Measurements from ENCODE around the gene EPS8L3. TPM values are rescaled to one million over a fixed set of nuclear protein-coding genes. Genes with fewer than 3 reads are reported as not detected.
A peak's percentile ranks its signal among the peaks of the same experiment; 100 is the strongest.

EPS8L3 gene
- total RNA-seq, 2 experiments from 2014 or later: not detected

DNA sequence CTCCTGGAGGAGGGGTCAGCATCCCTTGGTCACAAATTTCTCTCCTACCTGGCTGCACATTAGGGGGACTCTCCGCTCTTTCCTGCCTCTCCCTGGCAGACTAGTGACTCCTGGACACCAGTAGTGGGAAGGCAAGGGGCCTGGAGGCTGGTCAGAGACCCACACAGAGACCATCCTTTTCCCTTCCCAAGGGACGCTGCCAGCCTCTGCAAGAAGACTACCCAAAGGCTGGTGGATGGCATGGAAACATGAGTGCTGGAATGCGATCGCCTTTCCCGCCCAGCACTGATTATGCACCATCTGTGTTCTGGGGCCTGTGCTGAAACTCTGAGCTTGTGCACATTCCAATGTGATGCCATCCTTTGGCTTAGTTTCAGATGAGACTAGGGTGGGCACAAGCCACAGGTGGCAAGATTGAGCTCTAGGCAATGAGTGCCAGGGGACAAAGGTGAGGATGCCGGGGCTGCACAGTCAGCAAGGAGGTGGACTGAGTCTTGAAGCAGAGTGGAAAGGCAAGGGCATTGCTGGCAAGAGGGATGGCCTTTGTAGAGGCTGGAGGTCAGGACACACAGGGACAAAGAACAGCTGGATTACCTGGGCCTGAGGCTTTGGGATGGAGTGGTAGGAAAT is 12.6 kb upstream of the EPS8L3 start:
- no peaks in the 10 kb centered on the region for H3K27me3 Mint-ChIP-seq
- peak overlapping the region; percentile 57 for H3K27ac Mint-ChIP-seq
- intact Hi-C loops (cut with micrococcal nuclease): loop anchor here (5.0 kb wide), 1 partner anchor 136 kb away; the partner anchor contains the start of gene CSF1
- peaks cover 4% of the 10 kb centered on the region for H3K4me1 Mint-ChIP-seq (ENCODE audit: low read depth)
- ChIA-PET POLR2A (interaction anchor here (0.9 to 2.3 kb wide), 4 partner anchors 135 to 228 kb away, joined by 3 to 14 read pairs (median 4); partner anchors contain the start of genes AHCYL1 and GNAI3), CTCF (interaction anchor here (0.7 to 17.8 kb wide), 40 partner anchors 9 to 329 kb away, joined by 3 to 723 read pairs (median 5); partner anchors contain the start of genes AHCYL1 and CSF1)
- H3K4me3 Mint-ChIP-seq: no peak overlapping the region
- DNase-seq: no peak
- H3K36me3 Mint-ChIP-seq: no peaks in the 10 kb centered on the region
- H3K9me3 Mint-ChIP-seq: peaks cover 9% of the 10 kb centered on the region

DNA sequence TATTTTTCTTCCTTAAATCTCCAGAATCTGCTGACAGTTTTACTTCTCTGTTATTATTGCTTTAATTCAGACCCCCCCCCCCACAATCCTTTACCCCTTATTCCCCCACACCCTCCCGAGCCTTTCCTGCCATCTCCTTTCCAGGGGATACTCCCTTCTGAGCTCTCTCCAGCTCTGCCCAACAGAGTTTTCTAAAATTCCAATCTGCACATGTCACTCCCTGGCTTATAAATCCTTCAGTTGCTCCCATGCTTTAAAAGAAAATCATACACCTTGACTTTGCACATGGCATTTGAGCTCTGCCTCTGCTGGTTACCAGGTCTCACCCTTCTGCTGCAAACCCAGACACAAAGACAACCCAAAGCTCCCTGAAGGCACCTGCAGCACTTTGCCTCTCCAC is 11.7 kb upstream of the EPS8L3 start:
- CTCF ChIA-PET: interaction anchor here (0.7 to 17.8 kb wide), 14 partner anchors 11 to 277 kb away, joined by 3 to 723 read pairs (median 8); partner anchors contain the start of genes AHCYL1, CSF1 and GNAI3
- DNase-seq: no peak
- H3K27ac Mint-ChIP-seq: no peak overlapping the region
- POLR2A ChIA-PET: no interaction called here
- intact Hi-C loops (cut with micrococcal nuclease): loop anchor here (5.0 kb wide), 1 partner anchor 137 kb away; the partner anchor contains the start of gene CSF1
- peaks cover 4% of the 10 kb centered on the region for H3K4me1 Mint-ChIP-seq (ENCODE audit: low read depth)
- H3K4me3 Mint-ChIP-seq: no peak overlapping the region
- no peaks in the 10 kb centered on the region for H3K9me3 Mint-ChIP-seq
- H3K36me3 Mint-ChIP-seq: no peaks in the 10 kb centered on the region
- H3K27me3 Mint-ChIP-seq: no peaks in the 10 kb centered on the region

DNA sequence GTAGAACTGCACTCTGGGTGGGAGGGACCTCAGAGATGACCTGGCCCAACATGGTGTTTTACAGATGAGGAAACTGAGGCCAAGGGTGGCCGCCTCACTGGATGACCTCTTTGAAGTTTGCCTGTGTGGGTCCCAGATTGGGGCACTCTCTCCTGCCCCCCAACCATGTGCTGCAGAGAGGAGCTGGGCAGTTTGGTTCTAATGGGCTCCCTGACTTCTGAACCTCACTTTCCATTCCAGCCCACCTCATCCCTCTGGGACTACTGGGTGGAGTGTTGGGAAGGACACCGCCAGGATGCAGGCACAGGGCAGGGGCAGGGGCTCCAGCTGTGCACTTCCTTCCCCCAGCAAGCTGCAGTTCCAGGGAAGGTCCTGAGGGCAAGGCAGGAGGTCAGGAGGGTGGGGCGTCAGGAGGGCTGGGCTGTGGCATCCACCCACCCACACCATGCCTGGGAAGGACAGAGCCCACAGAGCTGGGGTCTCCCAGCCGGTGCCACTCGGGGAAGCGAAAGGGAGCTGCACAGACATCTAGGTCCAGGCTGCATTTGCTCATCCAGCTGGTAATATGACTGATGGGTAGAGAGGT is 10.3 kb upstream of the EPS8L3 start:
- POLR2A ChIA-PET: interaction anchor here (1.1 to 1.2 kb wide), 2 partner anchors 210 to 228 kb away, joined by 3 read pairs; no protein-coding TSS in a partner anchor

DNA sequence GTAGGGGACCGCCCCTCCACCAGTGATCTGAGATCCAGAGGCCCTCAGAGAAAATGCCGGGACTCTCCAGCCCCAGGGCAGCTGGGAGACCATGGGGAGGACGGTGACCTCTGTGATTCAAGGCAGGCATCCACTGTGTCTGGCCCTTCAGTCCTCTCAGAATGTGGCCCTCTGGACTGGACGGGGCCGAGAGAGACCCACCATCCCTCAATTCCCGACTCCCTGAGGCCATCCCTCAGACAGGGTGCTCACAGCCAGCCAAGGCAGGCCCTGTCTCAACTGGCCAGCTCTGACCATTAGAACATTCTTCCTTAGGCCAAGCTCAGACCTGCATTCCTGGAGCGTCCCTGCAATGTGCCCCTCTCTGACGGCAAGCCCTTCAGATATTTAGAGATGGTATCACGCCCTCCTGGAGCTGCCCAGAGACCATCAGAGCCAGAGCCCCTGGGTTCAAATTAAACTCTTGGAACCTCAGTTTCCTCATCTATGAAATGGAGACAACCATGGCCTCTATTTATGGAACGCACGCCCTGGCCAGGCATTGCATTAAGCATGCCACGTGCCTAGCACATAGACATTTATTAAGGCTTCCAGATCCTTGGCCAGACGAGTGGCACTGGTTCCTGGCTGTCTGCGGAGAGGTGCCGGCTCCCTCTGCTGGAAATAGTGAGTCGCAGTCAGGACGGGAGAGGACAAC is 9.6 kb upstream of the EPS8L3 start:
- Mint-ChIP-seq H3K4me3 (no peak overlapping the region), H3K27ac (no peak overlapping the region), H3K27me3 (no peaks in the 10 kb centered on the region), H3K4me1 (ENCODE audit: low read depth) (peaks cover 4% of the 10 kb centered on the region), H3K9me3 (no peaks in the 10 kb centered on the region), H3K36me3 (no peaks in the 10 kb centered on the region)
- ChIA-PET CTCF (interaction anchor here (0.7 to 17.8 kb wide), 23 partner anchors 8 to 261 kb away, joined by 3 to 723 read pairs (median 4); partner anchors contain the start of genes AHCYL1, GNAI3, GSTM4 and STRIP1), POLR2A (no interaction called here)
- DNase-seq: peak; percentile 83
- intact Hi-C loops (cut with micrococcal nuclease): loop anchor here (1.0 kb wide), 2 partner anchors 130 to 227 kb away; no protein-coding TSS in a partner anchor

More for the DNA sequence above, 10.3 kb upstream of the EPS8L3 start:
- Mint-ChIP-seq H3K4me1 (ENCODE audit: low read depth) (peaks cover 4% of the 10 kb centered on the region), H3K4me3 (no peak overlapping the region), H3K27me3 (no peaks in the 10 kb centered on the region), H3K27ac (no peak overlapping the region), H3K36me3 (no peaks in the 10 kb centered on the region), H3K9me3 (no peaks in the 10 kb centered on the region)
- DNase-seq: no peak
- intact Hi-C loops (cut with micrococcal nuclease): loop anchor here (1.0 kb wide), 2 partner anchors 131 to 228 kb away; no protein-coding TSS in a partner anchor
- CTCF ChIA-PET: interaction anchor here (0.7 to 17.8 kb wide), 32 partner anchors 10 to 536 kb away, joined by 3 to 723 read pairs (median 4); partner anchors contain the start of genes AHCYL1, EPS8L3, GNAI3 and GSTM4

DNA sequence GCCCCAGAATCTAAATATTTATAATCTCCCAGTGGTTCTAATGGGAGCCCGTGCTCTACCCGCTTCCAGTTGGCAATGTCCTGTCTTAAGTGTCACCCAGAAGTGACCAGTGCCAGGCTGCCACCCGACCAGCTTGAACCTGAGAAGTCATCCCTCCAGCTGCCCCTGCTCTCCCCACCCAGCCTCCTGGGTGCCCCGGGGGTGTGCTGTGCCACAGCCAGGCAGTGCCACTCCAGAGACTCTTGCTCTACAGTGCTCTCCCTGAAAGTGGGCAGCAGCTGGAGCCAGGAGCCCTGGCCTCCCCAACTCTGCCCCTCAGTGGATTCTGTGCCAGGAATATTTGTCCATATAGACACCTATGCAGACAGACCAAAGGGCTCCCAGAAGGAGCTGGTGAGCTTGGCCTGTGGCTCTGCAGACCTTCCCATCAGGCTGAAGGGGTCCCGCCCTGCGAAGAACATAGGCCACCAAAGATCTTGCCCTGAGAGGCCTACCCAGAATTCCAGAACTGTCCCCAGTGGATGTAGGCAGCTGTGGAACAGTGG is 9.0 kb upstream of the EPS8L3 start:
- POLR2A ChIA-PET: no interaction called here
- H3K27ac Mint-ChIP-seq: no peak overlapping the region

DNA sequence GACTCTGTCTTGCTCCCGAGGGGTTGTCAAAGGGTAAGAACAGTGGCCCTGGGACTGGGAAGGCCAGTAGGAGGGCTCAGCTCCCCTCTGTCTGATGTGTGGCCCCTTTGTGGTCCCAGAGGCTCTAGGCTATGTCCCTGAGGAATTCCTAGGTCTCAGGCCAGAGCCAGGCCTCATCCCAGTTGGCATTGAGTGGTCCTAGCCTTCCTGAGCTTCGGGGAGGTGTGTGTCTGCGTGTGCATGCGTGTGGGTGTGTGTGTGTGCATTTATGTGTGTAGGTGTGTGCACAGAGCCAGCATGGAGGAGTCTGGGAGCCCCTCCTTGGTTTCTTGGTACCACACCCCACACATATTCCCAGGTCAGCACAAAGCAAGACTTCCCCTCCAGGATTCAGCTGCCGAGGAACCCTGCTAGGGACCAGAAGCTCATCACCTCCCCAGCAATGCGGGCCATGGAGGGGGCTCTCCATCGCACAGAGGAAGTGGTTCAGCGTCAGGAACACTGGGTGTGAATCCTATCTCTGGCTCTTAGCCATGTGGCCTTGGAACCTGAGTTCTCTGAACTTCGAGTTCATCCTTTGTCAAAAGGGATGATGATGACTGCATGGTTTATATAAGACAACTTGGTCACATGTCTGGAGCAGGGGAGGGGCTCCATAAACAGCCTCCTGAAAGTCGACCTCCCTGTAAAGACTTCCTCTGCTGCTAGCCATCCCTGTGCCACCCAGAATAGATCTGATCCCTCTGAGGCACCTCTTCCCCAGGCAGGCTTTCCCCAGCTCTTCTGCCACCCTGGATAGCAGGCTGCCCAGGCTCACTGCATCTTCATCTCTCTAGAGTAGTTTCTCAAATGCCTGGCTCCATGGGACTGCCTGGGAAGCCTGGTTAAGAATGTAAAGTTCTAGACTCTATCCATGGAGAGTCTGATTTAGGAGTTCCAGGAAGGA is 8.3 kb upstream of the EPS8L3 start:
- intact Hi-C loops (cut with micrococcal nuclease): no loop called here

More for the DNA sequence above, 9.0 kb upstream of the EPS8L3 start:
- DNase-seq: no peak
- H3K4me3 Mint-ChIP-seq: no peak overlapping the region
- no peaks in the 10 kb centered on the region for H3K9me3 Mint-ChIP-seq
- intact Hi-C loops (cut with micrococcal nuclease): loop anchor here (1.0 kb wide), 2 partner anchors 129 to 226 kb away; no protein-coding TSS in a partner anchor
- peaks cover 4% of the 10 kb centered on the region for H3K4me1 Mint-ChIP-seq (ENCODE audit: low read depth)
- no peaks in the 10 kb centered on the region for H3K36me3 Mint-ChIP-seq
- no peaks in the 10 kb centered on the region for H3K27me3 Mint-ChIP-seq
- CTCF ChIA-PET: interaction anchor here (0.7 to 17.8 kb wide), 12 partner anchors 9 to 227 kb away, joined by 3 to 723 read pairs (median 5); partner anchors contain the start of genes AHCYL1 and GSTM4

DNA sequence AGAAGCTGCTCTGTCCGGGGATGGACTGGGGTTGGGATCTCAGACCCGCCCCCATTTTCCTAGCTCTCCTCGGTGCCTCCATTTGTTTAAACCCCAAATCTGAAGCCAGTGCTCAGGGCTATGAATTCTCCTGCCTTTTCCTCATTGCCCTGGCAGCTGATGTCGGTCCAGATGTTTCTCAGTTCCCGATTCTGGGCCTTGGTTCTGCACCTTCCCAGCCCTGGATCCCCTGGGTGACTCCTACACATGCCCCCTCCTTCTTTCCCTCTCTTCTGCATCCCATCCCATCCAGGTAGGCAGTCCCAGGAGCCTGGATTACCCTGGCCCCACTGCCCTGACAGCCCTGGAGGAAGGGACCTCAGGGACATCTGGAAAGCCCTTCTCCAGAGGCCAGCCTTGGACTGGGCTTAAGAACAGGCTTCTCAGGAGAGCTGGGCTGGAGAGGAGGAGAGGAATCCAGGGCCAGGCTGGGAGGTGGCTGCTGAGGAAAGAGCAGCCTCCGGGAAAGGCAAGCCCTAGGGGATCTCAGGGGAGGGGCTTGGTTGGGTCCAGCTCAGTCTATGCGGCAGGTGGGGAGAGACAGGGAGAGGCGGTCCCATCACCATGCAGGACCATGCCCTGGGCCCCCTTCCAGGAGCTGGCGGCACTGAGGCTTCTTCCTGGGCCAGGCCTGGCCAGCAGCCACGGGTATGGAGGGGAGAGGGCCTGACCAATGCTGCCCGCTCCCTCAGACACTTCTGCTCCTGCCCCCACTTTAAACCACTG is 6.8 kb upstream of the EPS8L3 start:
- H3K4me3 Mint-ChIP-seq: no peak overlapping the region
- CTCF ChIA-PET: interaction anchor here (1.1 to 17.8 kb wide), 4 partner anchors 130 to 230 kb away, joined by 3 to 723 read pairs (median 126); partner anchors contain the start of gene AHCYL1
- POLR2A ChIA-PET: no interaction called here
- no peaks in the 10 kb centered on the region for H3K4me1 Mint-ChIP-seq (ENCODE audit: low read depth)
- no peaks in the 10 kb centered on the region for H3K9me3 Mint-ChIP-seq
- no peaks in the 10 kb centered on the region for H3K36me3 Mint-ChIP-seq
- H3K27ac Mint-ChIP-seq: no peak overlapping the region
- intact Hi-C loops (cut with micrococcal nuclease): no loop called here
- no peaks in the 10 kb centered on the region for H3K27me3 Mint-ChIP-seq
- DNase-seq: no peak

More for the DNA sequence above, 8.3 kb upstream of the EPS8L3 start:
- no peaks in the 10 kb centered on the region for H3K27me3 Mint-ChIP-seq
- no peak overlapping the region for H3K27ac Mint-ChIP-seq
- POLR2A ChIA-PET: no interaction called here
- no peak overlapping the region for H3K4me3 Mint-ChIP-seq
- no peaks in the 10 kb centered on the region for H3K9me3 Mint-ChIP-seq
- no peak for DNase-seq
- CTCF ChIA-PET: interaction anchor here (1.0 to 17.8 kb wide), 9 partner anchors 9 to 228 kb away, joined by 3 to 723 read pairs (median 8); partner anchors contain the start of genes AHCYL1 and GSTM4
- H3K4me1 Mint-ChIP-seq (ENCODE audit: low read depth): peaks cover 2% of the 10 kb centered on the region
- H3K36me3 Mint-ChIP-seq: no peaks in the 10 kb centered on the region

DNA sequence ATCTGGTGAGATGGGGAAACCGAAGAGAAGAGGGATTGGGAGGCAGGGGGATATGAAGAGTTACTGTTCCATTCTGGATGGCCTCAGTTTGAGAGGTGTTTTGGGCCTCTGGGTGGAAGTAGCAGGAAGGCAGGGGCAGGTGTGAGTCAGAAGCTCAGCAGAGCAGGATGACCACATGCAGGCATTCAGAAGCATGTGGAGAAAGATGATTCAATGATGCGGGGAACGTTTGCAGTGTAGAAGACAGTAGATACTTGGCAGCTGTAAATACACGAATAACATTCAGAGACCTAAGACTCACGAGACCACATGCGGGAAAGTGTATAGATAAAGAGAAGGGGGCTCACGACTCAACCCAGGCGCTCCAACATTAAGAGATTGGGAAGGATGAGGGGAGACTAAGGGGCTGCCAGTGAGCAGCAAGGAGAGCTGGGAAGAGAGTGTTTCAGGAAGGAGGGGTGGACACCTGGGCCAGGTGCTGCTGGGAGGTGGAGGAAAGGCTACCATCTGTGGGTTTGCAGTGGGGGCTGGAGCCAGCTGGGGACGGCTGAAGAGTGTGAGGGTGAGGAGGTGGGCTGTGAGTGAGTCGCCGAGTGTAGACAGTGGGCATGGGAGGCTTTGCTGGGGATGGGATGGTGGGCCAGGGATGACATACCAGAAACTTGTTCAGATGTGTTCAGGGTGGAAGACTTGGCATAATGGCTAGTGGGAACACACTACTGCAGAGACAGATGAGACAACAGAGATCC is 5.8 kb upstream of the EPS8L3 start:
- intact Hi-C loops (cut with micrococcal nuclease): no loop called here
- no peak for DNase-seq
- Mint-ChIP-seq H3K9me3 (no peaks in the 10 kb centered on the region), H3K27ac (no peak overlapping the region), H3K27me3 (no peaks in the 10 kb centered on the region), H3K4me1 (ENCODE audit: low read depth) (no peaks in the 10 kb centered on the region), H3K36me3 (no peaks in the 10 kb centered on the region), H3K4me3 (no peak overlapping the region)
- CTCF ChIA-PET: interaction anchor here (2.3 to 17.8 kb wide), 3 partner anchors 129 to 223 kb away, joined by 10 to 723 read pairs (median 242); partner anchors contain the start of gene AHCYL1
- POLR2A ChIA-PET: no interaction called here

DNA sequence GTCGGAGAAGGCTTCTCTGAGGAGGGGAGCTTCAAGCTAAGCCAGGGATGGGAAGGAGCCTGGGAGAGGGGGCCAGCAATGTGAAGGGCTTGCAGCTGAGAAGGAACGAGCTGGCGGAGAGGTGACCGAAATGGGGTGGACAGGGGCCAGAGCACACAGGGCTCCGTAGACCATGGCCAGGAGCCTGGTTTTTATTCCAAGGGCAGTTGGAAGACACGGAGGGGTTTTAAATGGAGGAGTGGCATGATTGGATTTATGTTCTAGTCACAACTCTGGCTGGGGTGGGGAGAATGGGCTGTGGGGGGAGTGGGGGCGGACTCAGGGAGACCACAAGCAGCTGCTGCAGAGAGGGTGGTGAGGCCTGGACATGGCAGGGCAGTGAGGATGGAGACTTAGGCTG is 5.1 kb upstream of the EPS8L3 start:
- POLR2A ChIA-PET: no interaction called here
- CTCF ChIA-PET: interaction anchor here (10.0 to 17.8 kb wide), 2 partner anchors 128 to 213 kb away, joined by 242 to 723 read pairs; partner anchors contain the start of gene AHCYL1
- Mint-ChIP-seq H3K27ac (no peak overlapping the region), H3K9me3 (no peaks in the 10 kb centered on the region), H3K4me3 (no peak overlapping the region), H3K36me3 (no peaks in the 10 kb centered on the region), H3K27me3 (no peaks in the 10 kb centered on the region), H3K4me1 (ENCODE audit: low read depth) (no peaks in the 10 kb centered on the region)
- intact Hi-C loops (cut with micrococcal nuclease): no loop called here
- no peak for DNase-seq

DNA sequence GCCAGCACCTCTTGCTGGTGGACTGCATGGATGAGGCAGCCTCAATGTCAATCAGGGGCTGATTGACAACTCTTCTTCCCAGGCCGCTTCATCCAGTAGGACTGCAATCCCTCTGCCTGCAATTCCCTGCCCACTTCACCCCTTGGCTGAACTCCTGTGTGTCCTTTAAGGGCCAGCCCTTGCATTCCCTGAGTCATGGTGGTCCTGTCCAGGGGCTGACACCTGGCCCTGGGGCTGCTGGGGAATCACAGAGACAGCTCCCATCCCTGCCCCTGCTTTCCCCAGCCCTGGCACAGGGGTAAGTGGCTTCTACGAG is 4.6 kb upstream of the EPS8L3 start:
- CTCF ChIA-PET: no interaction called here

More for the DNA sequence above, 4.6 kb upstream of the EPS8L3 start:
- Mint-ChIP-seq H3K27me3 (no peaks in the 10 kb centered on the region), H3K4me3 (no peak overlapping the region), H3K27ac (no peak overlapping the region), H3K36me3 (no peaks in the 10 kb centered on the region), H3K4me1 (ENCODE audit: low read depth) (no peaks in the 10 kb centered on the region), H3K9me3 (no peaks in the 10 kb centered on the region)
- no peak for DNase-seq
- POLR2A ChIA-PET: no interaction called here
- intact Hi-C loops (cut with micrococcal nuclease): no loop called here

All from activated CD4-positive, alpha-beta memory T cell treated with anti-CD3 and anti-CD28 coated beads for 36 hours (primary cell).